HEK293 (cell line): ENCODE results near the gene CCDC57.

Experiments used
- ZFP41 ChIP-seq: fragments of 450-650 bp; formaldehyde crosslinking; IDR thresholded peaks from 2 replicates; pipeline ENCODE4 v1.5.1; 2016; ENCODE audit warnings: missing biosample characterization, missing genetic modification characterization, borderline replicate concordance
- ZNF558 ChIP-seq: fragments of 450-650 bp; formaldehyde crosslinking; IDR thresholded peaks from 2 replicates; pipeline ENCODE4 v1.5.1; 2016; ENCODE audit warnings: missing biosample characterization, missing genetic modification characterization
- TF ChIP-seq, protein P1 (sequence below): fragments of 450-650 bp; formaldehyde crosslinking; IDR thresholded peaks from 2 replicates; pipeline ENCODE4 v1.5.1; 2016; ENCODE audit warnings: missing biosample characterization, missing genetic modification characterization

DNA sequence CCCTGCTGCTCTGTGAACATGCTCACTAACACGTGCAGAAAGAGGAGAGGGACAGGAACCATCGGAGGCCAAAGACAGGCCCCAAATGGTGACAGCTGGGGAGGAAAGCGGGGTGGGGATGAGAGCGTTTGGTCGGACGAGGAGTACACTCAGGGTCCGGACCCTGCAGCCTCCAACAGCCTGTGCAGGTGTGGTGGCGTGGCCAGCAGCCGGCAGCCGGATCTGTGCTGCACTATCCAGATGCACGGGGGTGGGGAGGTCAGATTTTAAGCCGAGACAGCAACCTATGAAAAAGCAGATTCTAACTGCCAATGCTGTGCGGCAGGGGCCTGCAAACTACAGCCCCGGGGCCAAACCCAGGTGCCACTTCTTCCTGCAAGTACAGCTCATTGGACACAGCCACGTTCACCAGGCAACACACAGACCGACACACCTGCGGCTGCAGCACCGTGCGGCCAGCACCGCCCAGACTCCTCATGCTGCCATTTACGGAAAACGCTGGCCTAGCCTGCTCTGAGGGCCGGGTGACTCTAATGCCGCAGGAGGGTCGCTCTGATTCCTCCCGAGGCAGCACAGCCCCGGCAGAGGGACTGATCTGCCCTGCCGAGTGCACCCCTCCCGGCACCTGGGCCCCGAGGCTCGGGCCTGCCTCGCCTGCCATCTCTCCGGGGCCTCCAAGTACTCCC, 37.4 kb upstream of the CCDC57 start:
- TF ChIP-seq, protein P1, sequence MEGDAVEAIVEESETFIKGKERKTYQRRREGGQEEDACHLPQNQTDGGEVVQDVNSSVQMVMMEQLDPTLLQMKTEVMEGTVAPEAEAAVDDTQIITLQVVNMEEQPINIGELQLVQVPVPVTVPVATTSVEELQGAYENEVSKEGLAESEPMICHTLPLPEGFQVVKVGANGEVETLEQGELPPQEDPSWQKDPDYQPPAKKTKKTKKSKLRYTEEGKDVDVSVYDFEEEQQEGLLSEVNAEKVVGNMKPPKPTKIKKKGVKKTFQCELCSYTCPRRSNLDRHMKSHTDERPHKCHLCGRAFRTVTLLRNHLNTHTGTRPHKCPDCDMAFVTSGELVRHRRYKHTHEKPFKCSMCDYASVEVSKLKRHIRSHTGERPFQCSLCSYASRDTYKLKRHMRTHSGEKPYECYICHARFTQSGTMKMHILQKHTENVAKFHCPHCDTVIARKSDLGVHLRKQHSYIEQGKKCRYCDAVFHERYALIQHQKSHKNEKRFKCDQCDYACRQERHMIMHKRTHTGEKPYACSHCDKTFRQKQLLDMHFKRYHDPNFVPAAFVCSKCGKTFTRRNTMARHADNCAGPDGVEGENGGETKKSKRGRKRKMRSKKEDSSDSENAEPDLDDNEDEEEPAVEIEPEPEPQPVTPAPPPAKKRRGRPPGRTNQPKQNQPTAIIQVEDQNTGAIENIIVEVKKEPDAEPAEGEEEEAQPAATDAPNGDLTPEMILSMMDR, result no peak
- TF ChIP-seq ZNF558 (tag by site-specific recombination), result no peak
- no peak for TF ChIP-seq ZFP41
